PC-3 (cell line): ENCODE results near the gene DYNLT4. TPM values are rescaled to one million over a fixed set of nuclear protein-coding genes. Genes with fewer than 3 reads are reported as not detected.

Experiments used
- ATAC-seq: fragments of 200-7000 bp; cut with Tn5 transposase; 2 replicates; pipeline ENCODE4 v1.9.1; 2020; ENCODE audit warnings: mild to moderate bottlenecking, moderate library complexity
- BruUV-seq: library from RNA; stranded (reverse); fragments of 400-500 nt; replicated peaks from 2 replicates; lab custom pipeline; 2021; lab: Mats Ljungman, UMichigan
- CTCF ChIA-PET: fragments of 300-600 bp; sonication (Branson Sonifier 250); formaldehyde crosslinking; loops from one replicate; lab custom pipeline; 2022; ENCODE audit warnings: antibody characterized with exemption; lab: Charles Lee
- POLR2A ChIA-PET: fragments of 300-600 bp; sonication (Branson Sonifier 250); formaldehyde crosslinking; loops from one replicate; lab custom pipeline; 2022; ENCODE audit warnings: antibody characterized with exemption; ENCODE audit not compliant: unreplicated experiment; lab: Charles Lee
- DNase-seq: peaks from one replicate; pipeline ENCODE4 v3.0.0-alpha.2; 2015
- H2AFZ ChIP-seq: fragments of 300-600 bp; sonication (generic); 2 replicates; pipeline ENCODE4 v1.6.0; 2016; ENCODE audit warnings: antibody characterized with exemption, low read length
- H3F3A ChIP-seq: fragments of 300-600 bp; sonication (generic); one replicate; pipeline ENCODE4 v1.6.0; 2017; ENCODE audit warnings: antibody characterized with exemption, low read length, control low read depth, mild to moderate bottlenecking; ENCODE audit not compliant: unreplicated experiment
- H3K27ac ChIP-seq: fragments of 300-600 bp; sonication (generic); 2 replicates; pipeline ENCODE4 v1.5.1; 2016; ENCODE audit warnings: mild to moderate bottlenecking, low read length
- H3K27me3 ChIP-seq: fragments of 300-600 bp; sonication (generic); 2 replicates; pipeline ENCODE4 v1.6.1; 2016; ENCODE audit warnings: low read length, mixed read lengths
- H3K36me3 ChIP-seq: fragments of 300-600 bp; sonication (generic); 2 replicates; pipeline ENCODE4 v1.6.1; 2016; ENCODE audit warnings: low read depth, mixed run types, low read length, mixed read lengths
- H3K4me1 ChIP-seq: fragments of 300-600 bp; sonication (generic); 2 replicates; pipeline ENCODE4 v1.5.1; 2016; ENCODE audit warnings: low read length; ENCODE audit not compliant: insufficient read depth
- H3K4me2 ChIP-seq: fragments of 300-600 bp; sonication (generic); 2 replicates; pipeline ENCODE4 v1.6.0; 2016; ENCODE audit warnings: low read length
- H3K4me3 ChIP-seq: fragments of 300-600 bp; sonication (generic); 2 replicates; pipeline ENCODE4 v1.5.1; 2016; ENCODE audit warnings: mild to moderate bottlenecking, low read length, mixed read lengths
- H3K79me2 ChIP-seq: fragments of 300-600 bp; sonication (generic); 2 replicates; pipeline ENCODE4 v1.6.1; 2017; ENCODE audit warnings: low read length, mixed read lengths
- H3K9ac ChIP-seq: fragments of 300-600 bp; sonication (generic); 2 replicates; pipeline ENCODE4 v1.6.0; 2016; ENCODE audit warnings: mild to moderate bottlenecking, low read length
- H3K9me2 ChIP-seq: fragments of 300-600 bp; sonication (generic); replicated peaks from 2 replicates; pipeline ENCODE4 v1.6.1; 2016; ENCODE audit warnings: mixed run types, low read length, mixed read lengths
- H3K9me3 ChIP-seq: fragments of 300-600 bp; sonication (generic); 2 replicates; pipeline ENCODE4 v1.6.1; 2016; ENCODE audit warnings: low read length, mixed read lengths
- H4K20me1 ChIP-seq: fragments of 300-600 bp; sonication (generic); 2 replicates; pipeline ENCODE4 v1.6.1; 2016; ENCODE audit warnings: low read length, mixed read lengths
- CTCF ChIP-seq: fragments of 300-600 bp; sonication (generic); conservative IDR thresholded peaks from 2 replicates; pipeline ENCODE4 v1.5.1; 2017; ENCODE audit warnings: antibody characterized with exemption, low read depth, mild to moderate bottlenecking, low read length
- EZH2 ChIP-seq: fragments of 300-600 bp; sonication (generic); IDR thresholded peaks from one replicate; pipeline ENCODE4 v1.6.1; 2017; ENCODE audit warnings: antibody characterized with exemption, mild to moderate bottlenecking, low read length; ENCODE audit not compliant: unreplicated experiment
- EZH2phosphoT487 ChIP-seq: fragments of 300-600 bp; sonication (generic); IDR thresholded peaks from 2 replicates; pipeline ENCODE4 v1.6.1; 2018; ENCODE audit warnings: mild to moderate bottlenecking, antibody characterized with exemption, low read length, borderline replicate concordance
- intact Hi-C: fragments of 100-400 bp; cut with micrococcal nuclease; formaldehyde crosslinking; loops from 2 replicates; pipeline ENCODE4 v1.9.0; 2023
- total RNA-seq: library from RNA; depleted of rRNA; stranded (reverse); fragments of >200 nt; gene quantifications from 2 replicates; pipeline ENCODE4 v1.2.3, GENCODE V29; 2014

DYNLT4 gene
- total RNA-seq, 1 experiment from 2014 or later, result 3.4 TPM

- no peaks in the 10 kb centered on the region for H3K36me3 ChIP-seq
- no peaks in the 10 kb centered on the region for H3F3A ChIP-seq
- H3K4me2 ChIP-seq, result no peak overlapping the region
- H3K27ac ChIP-seq, result no peak overlapping the region
- no peaks in the 10 kb centered on the region for H3K79me2 ChIP-seq
- no peaks in the 10 kb centered on the region for H3K9me3 ChIP-seq
- TF ChIP-seq EZH2 (no peak), EZH2phosphoT487 (no peak), CTCF (no peak)
- no peak for DNase-seq
- intact Hi-C loops, result loop anchor here (10.0 kb wide), 1 partner anchor 95 kb away; no protein-coding TSS in a partner anchor
- H3K4me1 ChIP-seq, result no peaks in the 10 kb centered on the region
- no peak overlapping the region for H2AFZ ChIP-seq
- ChIA-PET POLR2A (no interaction called here), CTCF (no interaction called here)
- no peak overlapping the region for H3K9ac ChIP-seq
- no peaks in the 10 kb centered on the region for H3K27me3 ChIP-seq
- no peaks in the 10 kb centered on the region for H3K9me2 ChIP-seq
- H3K4me3 ChIP-seq, result no peak overlapping the region
- BruUV-seq, result no TSS peak
- ATAC-seq, result no peak
- H4K20me1 ChIP-seq, result no peaks in the 10 kb centered on the region
Observed at GRCh38 chr1:44829506-44830384, 22.6 kb upstream of the DYNLT4 start.

GRCh38 chr1:44828841-44829440 lies 21.8 kb upstream of the DYNLT4 start:
- Histone ChIP-seq H3K27ac (no peak overlapping the region), H3K9me3 (no peaks in the 10 kb centered on the region), H3K4me2 (no peak overlapping the region), H3K36me3 (no peaks in the 10 kb centered on the region), H3K4me3 (no peak overlapping the region), H4K20me1 (no peaks in the 10 kb centered on the region), H2AFZ (no peak overlapping the region), H3F3A (no peaks in the 10 kb centered on the region), H3K27me3 (no peaks in the 10 kb centered on the region), H3K9ac (no peak overlapping the region), H3K4me1 (no peaks in the 10 kb centered on the region), H3K9me2 (no peaks in the 10 kb centered on the region), H3K79me2 (no peaks in the 10 kb centered on the region)
- ATAC-seq (no peak), DNase-seq (no peak)
- intact Hi-C loops, result no loop called here
- BruUV-seq, result no TSS peak
- CTCF ChIA-PET, result no interaction called here
- TF ChIP-seq CTCF, result no peak
- TF ChIP-seq EZH2, result no peak
- no peak for TF ChIP-seq EZH2phosphoT487
- POLR2A ChIA-PET, result no interaction called here
